ENCODE results near the gene NTPCR. TPM values are rescaled to one million over a fixed set of nuclear protein-coding genes. Genes with fewer than 3 reads are reported as not detected.

NTPCR gene
- total RNA-seq, 1 experiment from 2014 or later = 49.1 TPM

- peaks cover 9% of the 10 kb centered on the region for H3K4me1 ChIP-seq
- Mint-ChIP-seq H3K9me3 (ENCODE audit: unreplicated experiment) (peaks cover 20% of the 10 kb centered on the region), H3K27me3 (ENCODE audit: insufficient read depth, unreplicated experiment) (no peaks in the 10 kb centered on the region), H3K36me3 (ENCODE audit: insufficient read depth, unreplicated experiment) (peaks cover 23% of the 10 kb centered on the region), H3K27ac (ENCODE audit: unreplicated experiment) (no peak overlapping the region), H3K4me1 (ENCODE audit: low read depth, unreplicated experiment) (peaks cover under 1% of the 10 kb centered on the region), H3K4me3 (ENCODE audit: unreplicated experiment) (no peak overlapping the region)
- peaks cover 4% of the 10 kb centered on the region for H3K9me3 ChIP-seq
- no peaks in the 10 kb centered on the region for H3K27me3 ChIP-seq (replicated peaks; ENCODE audit: control insufficient read depth, insufficient read depth, low read length)
- H3K4me3 ChIP-seq (ENCODE audit: low read depth, low read length) = no peak overlapping the region
- no peak for DNase-seq
- BruUV-seq (replicated peaks) = no TSS peak
- intact Hi-C loops (cut with micrococcal nuclease; ENCODE audit: unreplicated experiment) = no loop called here
- H3K36me3 ChIP-seq (ENCODE audit: control insufficient read depth, insufficient read depth, low read length) = peaks cover 2% of the 10 kb centered on the region
- no peak for TF ChIP-seq CTCF (IDR thresholded peaks at IDR 0.05; ENCODE audit: insufficient read depth in 1 of 2, low read depth in 1 of 2, low read length in 1 of 2, severe bottlenecking in 1 of 2, unreplicated experiment in 1 of 2)
- ChIA-PET CTCF (no interaction called here), POLR2A (no interaction called here)
Observed at GRCh38 chr1:232958067-232958466, 7.7 kb downstream of the NTPCR start.

DNA sequence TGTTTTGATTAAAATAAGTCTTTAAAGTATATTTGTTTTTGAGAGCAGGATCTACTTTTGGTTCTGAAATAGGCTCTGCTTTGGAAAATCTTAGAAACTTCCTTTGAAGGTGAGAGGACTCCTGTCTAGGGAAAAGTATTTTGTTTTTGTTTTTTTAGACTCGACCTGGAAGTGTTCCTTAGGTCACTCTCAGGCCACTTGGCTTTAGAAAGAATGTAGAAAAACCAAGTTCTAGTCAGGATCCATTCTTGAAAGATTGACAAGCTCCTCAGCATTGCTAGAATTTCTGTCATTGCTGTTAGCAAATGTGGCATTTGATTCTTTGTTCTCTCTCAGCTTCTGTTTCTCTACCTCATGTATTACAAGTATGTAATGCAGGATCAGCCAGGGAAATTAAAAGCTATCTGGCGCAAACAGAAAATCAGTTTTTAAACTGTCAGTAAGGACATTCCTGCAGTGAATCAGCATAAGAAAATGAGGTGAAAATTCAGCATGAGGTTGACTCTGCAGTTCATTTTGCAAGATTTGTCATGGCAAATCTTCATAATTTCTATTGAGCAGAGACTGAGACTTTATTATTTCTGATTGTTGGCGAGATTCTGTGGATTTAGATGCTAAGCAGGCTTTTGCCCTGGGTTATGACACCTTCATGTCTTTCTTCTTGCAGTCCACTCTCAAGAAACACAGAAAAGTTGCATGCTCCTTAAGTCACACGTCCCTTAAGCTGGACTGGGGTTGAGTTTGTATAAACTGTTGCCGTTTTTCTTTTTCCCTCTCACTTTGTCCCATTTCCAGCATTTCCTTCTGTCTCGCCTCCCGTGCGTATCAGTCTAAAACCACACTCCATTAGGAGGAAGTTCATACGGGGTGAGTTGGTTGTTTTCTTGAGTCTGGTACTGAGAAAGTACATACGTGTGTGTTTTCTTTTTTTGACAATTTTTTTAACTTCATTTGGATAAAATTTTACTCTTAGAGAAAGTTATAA lies 12.6 kb downstream of the NTPCR start:
- DNase-seq = no peak
- Histone ChIP-seq H3K27me3 (replicated peaks; ENCODE audit: control insufficient read depth, insufficient read depth, low read length) (no peaks in the 10 kb centered on the region), H3K36me3 (ENCODE audit: control insufficient read depth, insufficient read depth, low read length) (no peaks in the 10 kb centered on the region; the same call in none of the 2 replicates), H3K9me3 (peaks cover 2% of the 10 kb centered on the region; the same call in 1 of the 2 replicates), H3K4me1 (peaks cover 7% of the 10 kb centered on the region), H3K4me3 (ENCODE audit: low read depth, low read length) (no peak overlapping the region)
- no peak for TF ChIP-seq CTCF (IDR thresholded peaks at IDR 0.05; ENCODE audit: insufficient read depth in 1 of 2, low read depth in 1 of 2, low read length in 1 of 2, severe bottlenecking in 1 of 2, unreplicated experiment in 1 of 2)
- CTCF ChIA-PET = no interaction called here
- no TSS peak for BruUV-seq (replicated peaks)
- intact Hi-C loops (cut with micrococcal nuclease; ENCODE audit: unreplicated experiment) = no loop called here
- no peak overlapping the region for H3K27ac Mint-ChIP-seq (ENCODE audit: unreplicated experiment)
- no peaks in the 10 kb centered on the region for H3K27me3 Mint-ChIP-seq (ENCODE audit: insufficient read depth, unreplicated experiment)
- POLR2A ChIA-PET = no interaction called here
- peaks cover 9% of the 10 kb centered on the region for H3K9me3 Mint-ChIP-seq (ENCODE audit: unreplicated experiment)
- H3K4me3 Mint-ChIP-seq (ENCODE audit: unreplicated experiment) = no peak overlapping the region
- peaks cover 7% of the 10 kb centered on the region for H3K4me1 Mint-ChIP-seq (ENCODE audit: low read depth, unreplicated experiment)
- peaks cover 16% of the 10 kb centered on the region for H3K36me3 Mint-ChIP-seq (ENCODE audit: insufficient read depth, unreplicated experiment)

DNA sequence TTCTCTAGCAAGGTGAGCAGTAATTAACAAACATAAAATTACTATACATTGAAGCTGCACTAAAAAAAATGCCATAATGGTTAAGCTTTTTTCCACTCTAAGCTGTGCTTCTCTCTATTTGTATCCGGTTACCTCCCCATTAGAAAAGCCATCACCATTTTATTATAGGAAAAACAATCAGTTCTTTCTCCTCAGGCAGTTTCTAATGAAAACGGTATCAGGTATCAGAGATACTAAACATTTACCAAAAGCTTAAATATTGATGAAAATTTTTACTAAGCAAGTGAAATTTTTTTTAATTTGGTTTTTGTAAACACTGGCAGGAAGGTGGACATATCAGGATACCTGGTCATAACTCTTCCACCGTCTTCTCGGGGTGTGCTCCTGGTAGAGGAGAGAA lies 14.2 kb downstream of the NTPCR start:
- intact Hi-C loops (cut with micrococcal nuclease; ENCODE audit: unreplicated experiment) = no loop called here
- H3K27ac Mint-ChIP-seq (ENCODE audit: unreplicated experiment) = no peak overlapping the region

More for the DNA sequence above, 14.2 kb downstream of the NTPCR start:
- DNase-seq = no peak
- no peak overlapping the region for H3K4me3 ChIP-seq (ENCODE audit: low read depth, low read length)
- Mint-ChIP-seq H3K27me3 (ENCODE audit: insufficient read depth, unreplicated experiment) (no peaks in the 10 kb centered on the region), H3K4me3 (ENCODE audit: unreplicated experiment) (no peak overlapping the region), H3K36me3 (ENCODE audit: insufficient read depth, unreplicated experiment) (peaks cover 3% of the 10 kb centered on the region), H3K4me1 (ENCODE audit: low read depth, unreplicated experiment) (peaks cover 7% of the 10 kb centered on the region), H3K9me3 (ENCODE audit: unreplicated experiment) (no peaks in the 10 kb centered on the region)
- H3K36me3 ChIP-seq (ENCODE audit: control insufficient read depth, insufficient read depth, low read length) = no peaks in the 10 kb centered on the region; the same call in 1 of the 2 replicates
- ChIA-PET POLR2A (no interaction called here), CTCF (no interaction called here)
- no TSS peak for BruUV-seq (replicated peaks)
- peaks cover 7% of the 10 kb centered on the region for H3K4me1 ChIP-seq
- no peaks in the 10 kb centered on the region for H3K9me3 ChIP-seq
- H3K27me3 ChIP-seq (replicated peaks; ENCODE audit: control insufficient read depth, insufficient read depth, low read length) = no peaks in the 10 kb centered on the region
- no peak for TF ChIP-seq CTCF (IDR thresholded peaks at IDR 0.05; ENCODE audit: insufficient read depth in 1 of 2, low read depth in 1 of 2, low read length in 1 of 2, severe bottlenecking in 1 of 2, unreplicated experiment in 1 of 2)
